ENCODE data around the gene PGAP1. TPM values are rescaled to one million over a fixed set of nuclear protein-coding genes. Genes with fewer than 3 reads are reported as not detected.

The PGAP1 gene, protein sequence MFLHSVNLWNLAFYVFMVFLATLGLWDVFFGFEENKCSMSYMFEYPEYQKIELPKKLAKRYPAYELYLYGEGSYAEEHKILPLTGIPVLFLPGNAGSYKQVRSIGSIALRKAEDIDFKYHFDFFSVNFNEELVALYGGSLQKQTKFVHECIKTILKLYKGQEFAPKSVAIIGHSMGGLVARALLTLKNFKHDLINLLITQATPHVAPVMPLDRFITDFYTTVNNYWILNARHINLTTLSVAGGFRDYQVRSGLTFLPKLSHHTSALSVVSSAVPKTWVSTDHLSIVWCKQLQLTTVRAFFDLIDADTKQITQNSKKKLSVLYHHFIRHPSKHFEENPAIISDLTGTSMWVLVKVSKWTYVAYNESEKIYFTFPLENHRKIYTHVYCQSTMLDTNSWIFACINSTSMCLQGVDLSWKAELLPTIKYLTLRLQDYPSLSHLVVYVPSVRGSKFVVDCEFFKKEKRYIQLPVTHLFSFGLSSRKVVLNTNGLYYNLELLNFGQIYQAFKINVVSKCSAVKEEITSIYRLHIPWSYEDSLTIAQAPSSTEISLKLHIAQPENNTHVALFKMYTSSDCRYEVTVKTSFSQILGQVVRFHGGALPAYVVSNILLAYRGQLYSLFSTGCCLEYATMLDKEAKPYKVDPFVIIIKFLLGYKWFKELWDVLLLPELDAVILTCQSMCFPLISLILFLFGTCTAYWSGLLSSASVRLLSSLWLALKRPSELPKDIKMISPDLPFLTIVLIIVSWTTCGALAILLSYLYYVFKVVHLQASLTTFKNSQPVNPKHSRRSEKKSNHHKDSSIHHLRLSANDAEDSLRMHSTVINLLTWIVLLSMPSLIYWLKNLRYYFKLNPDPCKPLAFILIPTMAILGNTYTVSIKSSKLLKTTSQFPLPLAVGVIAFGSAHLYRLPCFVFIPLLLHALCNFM
- total RNA-seq: 10 to 100 TPM; 22.2 to 25.1 TPM

DNA sequence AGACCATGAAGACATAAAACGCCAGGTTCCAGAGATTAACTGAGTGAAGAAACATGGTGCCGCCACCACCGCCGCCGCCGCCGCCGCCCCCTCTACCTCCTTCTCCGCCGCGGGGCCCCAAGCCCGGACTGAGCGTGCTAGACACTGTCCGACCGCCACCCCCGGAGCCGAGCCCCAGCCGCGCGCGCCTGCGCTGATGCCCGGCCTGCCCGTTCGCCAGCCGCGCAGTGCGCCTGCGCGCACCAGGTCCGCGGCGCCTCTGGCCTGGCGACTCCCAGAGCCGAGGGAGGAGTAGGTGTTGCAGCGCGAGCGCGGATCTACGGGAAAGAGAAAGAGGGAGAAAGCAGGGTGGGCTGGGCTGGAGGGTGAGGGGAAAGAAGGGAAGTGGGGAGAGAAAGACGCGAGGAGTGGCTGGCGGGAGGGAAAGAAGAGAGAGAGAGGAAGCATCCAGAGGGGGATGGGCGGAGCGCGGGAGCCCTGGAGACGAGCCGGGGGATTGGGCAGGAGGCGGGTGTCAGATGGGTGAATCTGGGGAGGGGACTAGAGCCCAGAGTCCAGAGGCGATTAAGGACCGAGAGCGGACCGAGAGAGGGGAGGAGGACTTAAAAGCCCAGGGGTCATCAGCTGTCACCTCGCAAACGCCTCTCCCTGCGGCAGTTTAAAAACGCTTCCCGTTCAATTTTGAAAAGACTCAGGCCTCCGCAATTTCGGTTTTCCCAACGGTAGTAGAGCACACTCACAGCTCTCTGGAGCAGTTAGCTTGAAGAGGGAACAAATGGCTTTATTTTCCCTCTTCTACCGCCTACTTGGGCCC, at the start of gene PGAP1:
Gene PGAP1 (minus strand): TSS at position 146 of the 814 bp plus-strand sequence. CDS start 91 bp downstream, at position 55.
- ATAC-seq (peak; percentile 80), DNase-seq (peak; percentile 94)
- Mint-ChIP-seq H3K27ac (peak within 1 kb of the TSS; percentile 99), H3K9me3 (ENCODE audit: low read depth) (no peaks in the 10 kb centered on the region), H3K27me3 (no peaks in the 10 kb centered on the region), H3K36me3 (ENCODE audit: low read depth) (peaks cover 7% of the 10 kb centered on the region), H3K4me1 (peaks cover 31% of the 10 kb centered on the region), H3K4me3 (peak within 1 kb of the TSS; percentile 92)
- CTCF ChIA-PET: interaction anchor here (0.8 to 1.7 kb wide), 6 partner anchors 12 to 443 kb away, joined by 3 to 5 read pairs (median 4); no protein-coding TSS in a partner anchor
- intact Hi-C loops (cut with DNase I, micrococcal nuclease): loop anchor here (1.0 to 10.0 kb wide), 10 partner anchors 10 to 778 kb away; partner anchors contain the start of genes ANKRD44 (in 1 of the 2), GTF3C3 (in 1 of the 2), MARS2 (in 1 of the 2) and MOB4 (in 1 of the 2)
- POLR2A ChIA-PET: interaction anchor here (0.5 to 2.1 kb wide), 13 partner anchors 11 to 721 kb away, joined by 3 to 15 read pairs (median 3); partner anchors contain the start of gene GTF3C3

DNA sequence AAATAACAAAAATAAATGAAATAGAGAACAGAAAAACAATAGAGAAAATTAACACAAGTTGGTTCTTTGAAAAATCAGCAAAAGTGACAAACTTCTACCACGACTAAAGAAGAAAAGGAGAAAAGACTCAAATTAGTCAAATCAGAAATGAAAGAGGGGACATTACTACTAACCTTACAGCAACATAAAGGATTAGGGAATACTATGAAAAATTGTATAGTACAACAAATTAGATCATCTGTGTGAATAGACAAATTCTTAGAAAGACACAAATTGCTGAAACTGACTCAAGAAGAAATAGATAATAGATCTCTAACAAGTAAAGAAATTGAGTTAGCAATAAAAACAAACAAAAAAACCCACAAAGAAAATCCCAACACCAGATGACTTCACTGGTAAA, 48.5 kb upstream of the PGAP1 start:
- intact Hi-C loops (cut with DNase I, micrococcal nuclease): no loop called here
- no peaks in the 10 kb centered on the region for H3K36me3 Mint-ChIP-seq (ENCODE audit: low read depth)
- CTCF ChIA-PET: interaction anchor here (0.6 kb wide), 2 partner anchors 84 to 91 kb away, joined by 3 read pairs; no protein-coding TSS in a partner anchor
- no peaks in the 10 kb centered on the region for H3K27me3 Mint-ChIP-seq
- ATAC-seq (no peak), DNase-seq (no peak)
- no peak overlapping the region for H3K4me3 Mint-ChIP-seq
- H3K27ac Mint-ChIP-seq: no peak overlapping the region
- POLR2A ChIA-PET: no interaction called here
- H3K9me3 Mint-ChIP-seq (ENCODE audit: low read depth): peaks cover 6% of the 10 kb centered on the region
- peaks cover 22% of the 10 kb centered on the region for H3K4me1 Mint-ChIP-seq

DNA sequence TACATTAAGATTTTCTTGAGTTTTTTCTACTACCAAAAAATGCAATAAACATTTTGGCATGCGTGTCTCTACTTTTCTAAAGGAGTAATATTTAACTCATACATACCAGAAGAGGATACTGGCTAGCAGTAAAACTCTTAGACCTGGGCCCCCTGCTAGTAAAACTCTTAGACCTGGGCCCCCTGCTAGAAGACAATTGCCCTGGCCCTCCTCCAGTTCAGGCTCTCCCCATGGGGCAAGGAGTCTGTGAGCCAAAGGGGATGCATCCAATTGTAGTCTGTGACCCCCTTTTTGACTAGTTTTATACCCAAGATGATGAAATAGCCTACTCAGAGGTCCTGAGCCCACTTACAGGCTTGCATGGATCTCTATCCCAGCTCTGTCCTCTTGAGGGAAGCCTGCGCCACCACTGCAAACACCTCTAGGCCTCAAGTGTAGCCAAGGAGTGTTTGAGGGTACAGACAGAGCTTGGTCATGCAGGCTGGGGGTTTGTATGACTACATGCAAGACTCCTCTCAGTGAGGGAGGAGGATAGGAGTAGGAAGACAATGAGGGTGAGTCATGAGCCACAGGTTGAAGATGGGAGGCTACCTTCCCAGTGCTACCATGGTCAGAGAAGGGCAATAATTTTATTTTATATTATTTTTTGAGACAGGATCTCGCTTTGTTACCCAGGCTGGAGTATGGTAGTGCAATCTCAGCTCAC, 45.2 kb upstream of the PGAP1 start:
- ATAC-seq: peak; percentile 93
- intact Hi-C loops (cut with DNase I, micrococcal nuclease): loop anchor here in 1 of 2 experiments (1.0 kb wide), 1 partner anchor 38 kb away; no protein-coding TSS in a partner anchor
- POLR2A ChIA-PET: no interaction called here

DNA sequence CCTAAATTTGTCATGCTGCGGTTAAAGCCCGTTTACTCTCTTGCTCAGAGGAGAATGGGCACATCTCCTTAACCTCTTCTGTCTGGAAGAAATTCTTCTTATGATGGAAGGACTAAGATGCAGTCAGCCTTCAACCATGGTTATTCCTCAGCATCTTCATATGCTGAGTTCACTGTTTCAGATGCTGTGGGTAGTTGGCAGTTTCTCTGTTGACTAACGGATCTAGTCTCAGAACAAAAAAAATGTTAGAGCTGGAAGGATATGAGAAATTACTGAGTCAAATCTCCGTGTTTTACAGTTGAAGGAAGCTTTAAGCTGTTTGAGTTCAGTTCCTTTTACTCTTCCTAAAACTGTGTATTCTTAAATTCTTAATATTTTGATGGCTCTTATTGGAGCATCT, 43.6 kb upstream of the PGAP1 start:
- no peak overlapping the region for H3K27ac Mint-ChIP-seq
- peak; percentile 59 for ATAC-seq
- peaks cover 15% of the 10 kb centered on the region for H3K4me1 Mint-ChIP-seq
- no peaks in the 10 kb centered on the region for H3K36me3 Mint-ChIP-seq (ENCODE audit: low read depth)
- DNase-seq: no peak
- H3K9me3 Mint-ChIP-seq (ENCODE audit: low read depth): no peaks in the 10 kb centered on the region
- no peak overlapping the region for H3K4me3 Mint-ChIP-seq
- CTCF ChIA-PET: no interaction called here
- no peaks in the 10 kb centered on the region for H3K27me3 Mint-ChIP-seq
- intact Hi-C loops (cut with DNase I, micrococcal nuclease): no loop called here
- POLR2A ChIA-PET: no interaction called here

More for the DNA sequence above, 45.2 kb upstream of the PGAP1 start:
- H3K27ac Mint-ChIP-seq: no peak overlapping the region
- peaks cover 17% of the 10 kb centered on the region for H3K4me1 Mint-ChIP-seq
- no peaks in the 10 kb centered on the region for H3K27me3 Mint-ChIP-seq
- CTCF ChIA-PET: interaction anchor here (0.6 kb wide), 1 partner anchor 173 kb away, joined by 3 read pairs; no protein-coding TSS in a partner anchor
- H3K4me3 Mint-ChIP-seq: no peak overlapping the region
- peak; percentile 41 for DNase-seq
- no peaks in the 10 kb centered on the region for H3K36me3 Mint-ChIP-seq (ENCODE audit: low read depth)
- H3K9me3 Mint-ChIP-seq (ENCODE audit: low read depth): no peaks in the 10 kb centered on the region

DNA sequence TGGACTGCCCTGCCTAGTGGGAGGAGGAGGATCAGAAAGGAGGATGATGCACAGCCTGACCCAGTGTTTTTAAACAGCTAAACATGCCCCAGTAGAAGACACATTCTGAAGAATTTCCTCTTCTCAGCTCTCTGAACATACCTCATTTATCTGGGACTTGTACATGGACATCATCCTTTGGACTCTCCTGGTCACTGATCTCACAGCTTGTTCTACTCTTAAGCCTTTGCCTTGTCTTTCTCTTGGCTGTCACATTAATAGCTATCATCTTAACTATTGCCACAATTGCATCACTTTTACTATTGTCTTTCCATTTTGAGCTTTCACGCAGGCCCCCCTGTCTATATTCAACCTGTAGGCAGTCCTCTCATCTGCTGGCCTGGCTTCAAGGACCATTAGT, 42.0 kb upstream of the PGAP1 start:
- no peak for ATAC-seq
- H3K9me3 Mint-ChIP-seq (ENCODE audit: low read depth): no peaks in the 10 kb centered on the region
- ChIA-PET CTCF (no interaction called here), POLR2A (no interaction called here)
- no peaks in the 10 kb centered on the region for H3K36me3 Mint-ChIP-seq (ENCODE audit: low read depth)
- H3K4me1 Mint-ChIP-seq: peaks cover 13% of the 10 kb centered on the region
- H3K27ac Mint-ChIP-seq: no peak overlapping the region
- intact Hi-C loops (cut with DNase I, micrococcal nuclease): no loop called here
- H3K4me3 Mint-ChIP-seq: no peak overlapping the region
- H3K27me3 Mint-ChIP-seq: no peaks in the 10 kb centered on the region
- DNase-seq: no peak

DNA sequence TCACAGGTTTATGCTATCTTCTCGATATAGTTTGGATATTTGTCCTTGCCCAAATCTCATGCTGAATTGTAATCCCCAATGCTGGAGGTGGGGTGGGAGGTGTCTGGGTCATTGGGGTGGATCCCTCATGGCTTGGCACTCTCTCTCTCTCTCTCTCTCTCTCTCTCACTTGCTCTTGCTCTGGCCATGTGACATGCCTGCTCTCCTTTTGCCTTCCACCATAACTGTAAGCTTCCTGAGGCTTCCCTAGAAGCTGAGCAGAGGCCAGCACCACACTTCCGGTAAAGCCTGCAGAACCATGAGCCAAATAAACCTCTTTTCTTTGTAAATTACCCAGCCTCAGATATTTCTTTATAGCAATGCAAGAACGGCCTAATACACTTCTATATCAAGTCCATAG, 41.3 kb upstream of the PGAP1 start:
- H3K9me3 Mint-ChIP-seq (ENCODE audit: low read depth): no peaks in the 10 kb centered on the region
- ChIA-PET CTCF (no interaction called here), POLR2A (no interaction called here)
- no peak for DNase-seq
- peaks cover 3% of the 10 kb centered on the region for H3K36me3 Mint-ChIP-seq (ENCODE audit: low read depth)
- intact Hi-C loops (cut with DNase I, micrococcal nuclease): no loop called here
- no peaks in the 10 kb centered on the region for H3K27me3 Mint-ChIP-seq
- H3K27ac Mint-ChIP-seq: no peak overlapping the region
- ATAC-seq: no peak
- H3K4me3 Mint-ChIP-seq: no peak overlapping the region
- H3K4me1 Mint-ChIP-seq: peaks cover 18% of the 10 kb centered on the region

DNA sequence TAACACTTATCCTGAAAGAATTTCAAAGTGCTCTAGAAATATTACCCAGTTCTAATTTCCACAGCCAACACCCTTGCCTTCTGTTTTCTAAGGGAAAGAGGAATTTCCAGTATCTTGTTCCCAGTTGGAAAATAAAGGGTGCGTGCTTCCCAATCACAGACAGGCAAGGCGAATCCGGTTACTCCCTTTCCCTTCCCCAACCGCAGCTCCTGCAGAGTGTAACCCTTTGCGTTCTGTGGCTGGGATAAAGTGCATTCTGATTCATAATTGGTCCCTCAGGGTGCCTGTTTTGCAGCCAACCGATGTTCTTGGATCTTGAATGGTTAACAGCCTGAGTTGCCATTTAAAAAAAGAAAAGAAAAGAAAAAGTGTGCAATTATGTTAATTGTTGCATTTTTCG, 40.6 kb upstream of the PGAP1 start:
- H3K27me3 Mint-ChIP-seq: no peaks in the 10 kb centered on the region
- H3K4me3 Mint-ChIP-seq: no peak overlapping the region
- ChIA-PET POLR2A (no interaction called here), CTCF (no interaction called here)
- H3K9me3 Mint-ChIP-seq (ENCODE audit: low read depth): peaks cover 5% of the 10 kb centered on the region
- intact Hi-C loops (cut with DNase I, micrococcal nuclease): no loop called here
- H3K36me3 Mint-ChIP-seq (ENCODE audit: low read depth): peaks cover 3% of the 10 kb centered on the region
- peaks cover 23% of the 10 kb centered on the region for H3K4me1 Mint-ChIP-seq
- H3K27ac Mint-ChIP-seq: no peak overlapping the region
- no peak for ATAC-seq
- DNase-seq: no peak

DNA sequence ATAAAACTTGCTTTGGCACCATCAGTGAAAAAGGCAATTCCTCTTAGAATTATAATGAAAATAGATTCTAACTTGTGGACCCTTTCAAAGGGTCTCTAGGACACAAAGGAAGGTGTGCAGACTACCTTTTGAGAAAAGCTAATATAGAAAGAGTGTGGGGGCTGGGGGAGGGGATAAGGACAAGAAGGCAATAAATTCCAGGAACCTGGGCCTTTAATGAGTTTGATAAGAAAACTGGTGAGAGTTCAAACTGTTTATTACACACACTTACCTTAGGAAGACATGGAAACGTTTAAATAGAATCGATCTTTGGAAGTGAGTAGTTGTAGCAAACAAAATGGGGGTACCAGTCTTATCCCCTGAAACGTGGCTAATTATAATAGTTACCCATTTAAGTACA, 39.6 kb upstream of the PGAP1 start:
- H3K27me3 Mint-ChIP-seq: no peaks in the 10 kb centered on the region
- peaks cover 3% of the 10 kb centered on the region for H3K36me3 Mint-ChIP-seq (ENCODE audit: low read depth)
- H3K27ac Mint-ChIP-seq: no peak overlapping the region
- no peak overlapping the region for H3K4me3 Mint-ChIP-seq
- ChIA-PET POLR2A (no interaction called here), CTCF (no interaction called here)
- ATAC-seq: no peak
- peaks cover 5% of the 10 kb centered on the region for H3K9me3 Mint-ChIP-seq (ENCODE audit: low read depth)
- DNase-seq: no peak
- intact Hi-C loops (cut with DNase I, micrococcal nuclease): no loop called here
- H3K4me1 Mint-ChIP-seq: peaks cover 29% of the 10 kb centered on the region

DNA sequence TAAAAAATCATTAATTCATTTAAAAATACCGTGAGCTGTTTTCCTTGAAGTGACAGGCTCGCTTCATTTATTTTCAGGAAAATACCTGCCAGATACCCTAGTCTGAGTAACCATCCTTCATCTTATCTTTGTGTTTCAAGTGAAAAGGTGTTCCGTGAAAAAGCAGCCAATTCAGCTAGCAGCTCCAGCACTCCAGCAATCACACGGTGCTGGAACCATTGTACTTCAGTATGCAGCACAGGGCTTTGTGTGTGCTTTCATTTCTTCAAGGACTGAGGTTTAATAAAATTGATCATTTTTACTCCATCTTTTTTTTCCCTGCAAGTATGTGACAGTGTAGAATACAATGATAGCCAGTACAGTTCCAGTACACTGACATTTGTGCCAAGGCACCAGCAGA, 39.1 kb upstream of the PGAP1 start:
- peaks cover 5% of the 10 kb centered on the region for H3K9me3 Mint-ChIP-seq (ENCODE audit: low read depth)
- ChIA-PET POLR2A (no interaction called here), CTCF (no interaction called here)
- no peak overlapping the region for H3K27ac Mint-ChIP-seq
- peaks cover 31% of the 10 kb centered on the region for H3K4me1 Mint-ChIP-seq
- H3K4me3 Mint-ChIP-seq: no peak overlapping the region
- H3K36me3 Mint-ChIP-seq (ENCODE audit: low read depth): peaks cover 3% of the 10 kb centered on the region
- no peaks in the 10 kb centered on the region for H3K27me3 Mint-ChIP-seq
- ATAC-seq (no peak), DNase-seq (no peak)
- intact Hi-C loops (cut with DNase I, micrococcal nuclease): no loop called here

DNA sequence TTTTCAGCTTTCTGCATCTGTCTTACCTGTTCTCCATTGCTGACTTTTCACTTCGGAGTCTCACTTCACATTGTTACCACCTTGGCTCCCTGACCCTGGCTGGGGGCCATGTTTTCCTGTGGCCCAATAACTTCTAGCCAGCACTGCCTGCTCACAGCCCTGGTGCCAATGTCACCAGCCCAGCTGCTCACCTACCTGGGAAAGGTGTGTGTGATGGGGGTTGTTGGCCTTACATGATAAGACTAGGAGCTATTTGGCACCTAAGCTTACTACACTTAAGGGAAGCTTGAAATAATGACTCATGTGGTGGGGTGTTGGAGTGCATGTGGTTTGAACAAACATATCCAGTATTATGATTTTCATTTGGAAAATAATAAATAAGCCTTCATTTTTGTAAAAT, 37.5 kb upstream of the PGAP1 start:
- intact Hi-C loops (cut with DNase I, micrococcal nuclease): no loop called here
- DNase-seq: no peak
- Mint-ChIP-seq H3K27me3 (no peaks in the 10 kb centered on the region), H3K4me1 (peaks cover 26% of the 10 kb centered on the region), H3K9me3 (ENCODE audit: low read depth) (peaks cover 5% of the 10 kb centered on the region), H3K27ac (no peak overlapping the region), H3K4me3 (no peak overlapping the region), H3K36me3 (ENCODE audit: low read depth) (peaks cover 3% of the 10 kb centered on the region)
- CTCF ChIA-PET: interaction anchor here (0.5 to 2.0 kb wide), 2 partner anchors 25 to 114 kb away, joined by 3 to 5 read pairs; no protein-coding TSS in a partner anchor
- POLR2A ChIA-PET: no interaction called here
- no peak for ATAC-seq
